ENCODE data around the gene RAB31. TPM values are rescaled to one million over a fixed set of nuclear protein-coding genes. Genes with fewer than 3 reads are reported as not detected.

RAB31 gene
- total RNA-seq, 1 donor from 2014 or later: 80.7 TPM

GRCh38 chr18:9737006-9737405 is 28.9 kb downstream of the RAB31 start:
- DNase-seq (ENCODE audit: low spot score): no peak

DNA sequence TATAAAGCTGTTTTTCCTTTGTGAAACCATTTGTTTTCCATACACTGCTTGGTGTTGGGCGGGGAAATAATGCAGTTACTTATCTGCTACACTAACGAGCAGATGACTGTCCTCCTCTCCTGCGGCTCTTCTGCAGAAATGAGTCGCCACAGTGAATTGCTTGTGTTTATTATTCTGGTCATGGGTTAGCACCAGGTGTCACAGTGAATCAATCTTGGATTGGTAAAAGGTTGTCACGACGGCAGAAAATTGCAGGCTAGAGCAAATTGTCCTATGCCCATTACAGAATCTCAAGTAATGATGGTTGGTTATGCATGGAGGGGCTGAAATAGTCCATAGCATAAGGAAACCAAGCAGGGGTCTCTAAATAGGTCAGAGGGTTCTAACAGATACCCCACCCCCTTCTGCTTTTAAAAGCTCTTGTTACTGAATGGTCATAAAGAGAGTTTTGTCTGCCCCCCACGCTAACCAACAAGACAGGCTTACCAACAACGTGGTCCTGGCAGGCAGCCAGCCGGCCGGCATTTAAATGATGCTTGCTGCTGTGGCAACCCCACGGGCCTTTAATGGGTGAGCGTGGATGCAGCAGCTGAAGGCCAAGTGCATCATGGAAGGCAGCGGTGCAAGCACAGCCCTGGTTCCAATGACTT is 29.5 kb downstream of the RAB31 start:
- DNase-seq (ENCODE audit: low spot score): peak; percentile 87

DNA sequence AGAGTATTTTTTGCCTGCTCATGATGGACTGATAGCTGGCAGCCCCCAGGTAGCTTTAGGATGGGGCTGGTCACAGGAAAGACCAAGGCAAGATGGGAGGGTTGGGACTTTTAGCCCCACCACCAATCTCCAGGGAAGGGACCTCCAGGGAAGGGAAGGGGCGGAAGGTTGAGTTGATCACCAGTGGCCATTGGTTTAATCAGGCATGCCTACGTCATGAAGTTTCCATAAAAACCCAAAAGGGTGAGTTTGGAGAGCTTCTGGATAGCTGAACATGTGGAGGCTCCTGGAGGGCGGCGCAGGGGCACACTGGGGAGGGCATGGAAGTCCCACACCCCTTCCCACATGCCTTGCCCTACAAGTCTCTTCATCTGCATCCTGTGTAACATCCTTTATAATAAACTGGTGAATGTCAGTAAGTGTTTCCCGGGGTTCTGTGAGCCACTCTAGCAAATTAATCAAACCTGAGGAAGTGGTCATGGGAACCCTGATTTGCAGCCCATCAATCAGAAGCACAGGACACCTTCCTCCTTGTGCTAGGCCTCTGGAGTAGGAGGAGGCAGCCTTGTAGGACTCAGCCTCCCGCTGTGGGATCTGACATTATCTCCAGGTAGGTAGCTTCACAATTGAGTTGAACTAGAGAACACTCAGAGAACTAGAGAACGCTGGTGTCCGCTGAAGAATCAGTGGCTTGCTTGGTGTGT is 30.3 kb downstream of the RAB31 start:
- DNase-seq (ENCODE audit: low spot score): peak; percentile 67

- peak; percentile 20 for DNase-seq (ENCODE audit: low spot score)
Observed at GRCh38 chr18:9739516-9739915, 31.4 kb downstream of the RAB31 start.

GRCh38 chr18:9740071-9740470 is 32.0 kb downstream of the RAB31 start:
- peak; percentile 6 for DNase-seq (ENCODE audit: low spot score)

- no peak for DNase-seq (ENCODE audit: low spot score)
Observed at GRCh38 chr18:9741406-9741792, 33.3 kb downstream of the RAB31 start.

- DNase-seq (ENCODE audit: low spot score): peak; percentile 87
Observed at GRCh38 chr18:9741793-9742523, 33.9 kb downstream of the RAB31 start.

GRCh38 chr18:9742524-9743131 is 34.5 kb downstream of the RAB31 start:
- peak; percentile 45 for DNase-seq (ENCODE audit: low spot score)

GRCh38 chr18:9743200-9744016 is 35.3 kb downstream of the RAB31 start:
- peak; percentile 69 for DNase-seq (ENCODE audit: low spot score)

- no peak for DNase-seq (ENCODE audit: low spot score)
Observed at GRCh38 chr18:9746958-9747357, 38.9 kb downstream of the RAB31 start.

- no peak for DNase-seq (ENCODE audit: low spot score)
Observed at GRCh38 chr18:9749611-9750010, 41.5 kb downstream of the RAB31 start.

GRCh38 chr18:9750112-9750511 is 42.0 kb downstream of the RAB31 start:
- DNase-seq (ENCODE audit: low spot score): no peak

- no peak for DNase-seq (ENCODE audit: low spot score)
Observed at GRCh38 chr18:9750606-9751304, 42.7 kb downstream of the RAB31 start.

GRCh38 chr18:9751371-9752031 is 43.4 kb downstream of the RAB31 start:
- no peak for DNase-seq (ENCODE audit: low spot score)

GRCh38 chr18:9753846-9754245 is 45.7 kb downstream of the RAB31 start:
- DNase-seq (ENCODE audit: low spot score): no peak

- no peak for DNase-seq (ENCODE audit: low spot score)
Observed at GRCh38 chr18:9755110-9755509, 47.0 kb downstream of the RAB31 start.

- no peak for DNase-seq (ENCODE audit: low spot score)
Observed at GRCh38 chr18:9755615-9756014, 47.5 kb downstream of the RAB31 start.

GRCh38 chr18:9756271-9756932 is 48.3 kb downstream of the RAB31 start:
- no peak for DNase-seq (ENCODE audit: low spot score)

- DNase-seq (ENCODE audit: low spot score): no peak
Observed at GRCh38 chr18:9756933-9757470, 48.9 kb downstream of the RAB31 start.

Measured in mesenteric fat pad (tissue), 1 donor.